HEK293 (cell line): ENCODE measurements around the gene TNC.

ENCODE experiments used
- CTCF ChIA-PET: fragments of 350-600 bp; formaldehyde crosslinking; extraction: SDS; loops from one replicate; lab custom pipeline; 2021; ENCODE audit warnings: antibody characterized with exemption; lab: Yijun Ruan, JAX
- POLR2A ChIA-PET: fragments of 300-600 bp; formaldehyde crosslinking; extraction: SDS; loops from one replicate; lab custom pipeline; 2020; ENCODE audit warnings: antibody characterized with exemption, inconsistent platforms; lab: Yijun Ruan, JAX
- H3K27ac ChIP-seq: fragments of 200-500 bp; sonication (Bioruptor generic); 2 replicates; pipeline ENCODE4 v1.5.1; 2014; ENCODE audit warnings: low read depth, low read length, control low read depth, inconsistent platforms; ENCODE audit errors: extremely low read depth
- H3K36me3 ChIP-seq, 2 experiments: fragments of 200-500 bp in 1 of 2; sonication (Bioruptor generic) in 1 of 2; 1 replicate in 1 of 2; 2 replicates in 1 of 2; pipeline ENCODE4 v1.5.1; 2014 to 2017; ENCODE audit warnings: inconsistent platforms in 2 of 2, low read length in 2 of 2; ENCODE audit not compliant: control insufficient read depth in 2 of 2, insufficient read depth in 1 of 2
- H3K4me1 ChIP-seq: fragments of 200-500 bp; sonication (Bioruptor generic); 2 replicates; pipeline ENCODE4 v1.5.1; 2014; ENCODE audit warnings: mild to moderate bottlenecking, low read length, inconsistent platforms; ENCODE audit not compliant: control insufficient read depth, insufficient read depth
- H3K4me3 ChIP-seq: 2 replicates; pipeline ENCODE4 v1.5.1; 2011; ENCODE audit warnings: low read depth, mild to moderate bottlenecking, control low read depth, low read length, moderate library complexity
- H3K9me3 ChIP-seq: fragments of 200-500 bp; sonication (Bioruptor generic); 2 replicates; pipeline ENCODE4 v1.5.1; 2014; ENCODE audit warnings: low read depth, low read length, inconsistent platforms; ENCODE audit not compliant: control insufficient read depth, insufficient read depth
- MZF1 ChIP-seq: fragments of 450-650 bp; formaldehyde crosslinking; IDR thresholded peaks from 2 replicates; pipeline ENCODE4 v1.5.1; 2017; ENCODE audit warnings: missing biosample characterization, missing genetic modification characterization, borderline replicate concordance
- SCRT1 ChIP-seq: fragments of 450-650 bp; formaldehyde crosslinking; IDR thresholded peaks from 2 replicates; pipeline ENCODE4 v1.5.1; 2016; ENCODE audit warnings: missing biosample characterization, missing genetic modification characterization, borderline replicate concordance
- SCRT2 ChIP-seq: fragments of 450-650 bp; formaldehyde crosslinking; IDR thresholded peaks from 2 replicates; pipeline ENCODE4 v1.5.1; 2016; ENCODE audit warnings: missing biosample characterization, missing genetic modification characterization
- SP7 ChIP-seq: fragments of 450-650 bp; formaldehyde crosslinking; IDR thresholded peaks from 2 replicates; pipeline ENCODE4 v1.5.1; 2016; ENCODE audit warnings: missing biosample characterization, missing genetic modification characterization
- YY2 ChIP-seq: fragments of 450-650 bp; formaldehyde crosslinking; IDR thresholded peaks from 2 replicates; pipeline ENCODE4 v1.5.1; 2016; ENCODE audit warnings: missing biosample characterization, missing genetic modification characterization
- ZBTB21 ChIP-seq: fragments of 450-650 bp; formaldehyde crosslinking; IDR thresholded peaks from 2 replicates; pipeline ENCODE4 v1.5.1; 2017; ENCODE audit warnings: missing biosample characterization, missing genetic modification characterization
- ZBTB8A ChIP-seq: fragments of 450-650 bp; formaldehyde crosslinking; IDR thresholded peaks from 2 replicates; pipeline ENCODE4 v1.5.1; 2016; ENCODE audit warnings: missing biosample characterization, missing genetic modification characterization
- ZFP37 ChIP-seq: fragments of 450-650 bp; formaldehyde crosslinking; IDR thresholded peaks from 2 replicates; pipeline ENCODE4 v1.5.1; 2016; ENCODE audit warnings: missing biosample characterization, missing genetic modification characterization
- ZNF19 ChIP-seq: fragments of 450-650 bp; formaldehyde crosslinking; IDR thresholded peaks from 2 replicates; pipeline ENCODE4; 2016; ENCODE audit warnings: missing biosample characterization, missing genetic modification characterization, low read depth
- ZNF221 ChIP-seq: fragments of 450-650 bp; formaldehyde crosslinking; IDR thresholded peaks from 2 replicates; pipeline ENCODE4 v1.5.1; 2017; ENCODE audit warnings: missing biosample characterization, missing genetic modification characterization, borderline replicate concordance
- ZNF239 ChIP-seq: fragments of 450-650 bp; formaldehyde crosslinking; IDR thresholded peaks from 2 replicates; pipeline ENCODE4 v1.5.1; 2016; ENCODE audit warnings: missing biosample characterization, missing genetic modification characterization
- ZNF248 ChIP-seq: fragments of 450-650 bp; formaldehyde crosslinking; IDR thresholded peaks from 2 replicates; pipeline ENCODE4 v1.5.1; 2017; ENCODE audit warnings: missing biosample characterization, missing genetic modification characterization
- ZNF366 ChIP-seq: fragments of 450-650 bp; formaldehyde crosslinking; conservative IDR thresholded peaks from 2 replicates; pipeline ENCODE4 v1.5.1; 2016; ENCODE audit warnings: missing biosample characterization, missing genetic modification characterization
- ZNF404 ChIP-seq: fragments of 450-650 bp; formaldehyde crosslinking; IDR thresholded peaks from 2 replicates; pipeline ENCODE4 v1.5.1; 2017; ENCODE audit warnings: missing biosample characterization, missing genetic modification characterization
- ZNF433 ChIP-seq: fragments of 450-650 bp; formaldehyde crosslinking; IDR thresholded peaks from 2 replicates; pipeline ENCODE4 v1.5.1; 2016; ENCODE audit warnings: missing biosample characterization, missing genetic modification characterization, low read depth
- ZNF510 ChIP-seq: fragments of 450-650 bp; formaldehyde crosslinking; IDR thresholded peaks from 2 replicates; pipeline ENCODE4 v1.5.1; 2018; ENCODE audit warnings: mild to moderate bottlenecking, missing genetic modification characterization, missing biosample characterization; ENCODE audit not compliant: insufficient replicate concordance
- ZNF621 ChIP-seq: fragments of 450-650 bp; formaldehyde crosslinking; IDR thresholded peaks from 2 replicates; pipeline ENCODE4 v1.5.1; 2017; ENCODE audit warnings: missing biosample characterization, missing genetic modification characterization
- ZNF670 ChIP-seq: fragments of 450-650 bp; formaldehyde crosslinking; IDR thresholded peaks from 2 replicates; pipeline ENCODE4 v1.5.1; 2016; ENCODE audit warnings: missing biosample characterization, missing genetic modification characterization, low read depth
- ZNF707 ChIP-seq: fragments of 450-650 bp; formaldehyde crosslinking; IDR thresholded peaks from 2 replicates; pipeline ENCODE4 v1.5.1; 2016; ENCODE audit warnings: missing biosample characterization, missing genetic modification characterization
- ZNF843 ChIP-seq: fragments of 450-650 bp; formaldehyde crosslinking; IDR thresholded peaks from 2 replicates; pipeline ENCODE4 v1.5.1; 2016; ENCODE audit warnings: missing biosample characterization, missing genetic modification characterization
- ZSCAN23 ChIP-seq: fragments of 450-650 bp; formaldehyde crosslinking; IDR thresholded peaks from 2 replicates; pipeline ENCODE4 v1.5.1; 2016; ENCODE audit warnings: missing biosample characterization, missing genetic modification characterization
- ZSCAN30 ChIP-seq: fragments of 450-650 bp; IDR thresholded peaks from 2 replicates; pipeline ENCODE4 v1.5.1; 2018; ENCODE audit warnings: missing biosample characterization, mild to moderate bottlenecking, missing genetic modification characterization, moderate library complexity
- TF ChIP-seq, protein P1 (sequence below): fragments of 450-650 bp; formaldehyde crosslinking; IDR thresholded peaks from 2 replicates; pipeline ENCODE4 v1.5.1; 2017; ENCODE audit warnings: missing biosample characterization, missing genetic modification characterization
- TF ChIP-seq, protein P2 (sequence below): fragments of 450-650 bp; formaldehyde crosslinking; IDR thresholded peaks from 2 replicates; pipeline ENCODE4; 2016; ENCODE audit warnings: missing biosample characterization, missing genetic modification characterization
- TF ChIP-seq, protein P3 (sequence below): fragments of 450-650 bp; formaldehyde crosslinking; IDR thresholded peaks from 2 replicates; pipeline ENCODE4 v1.5.1; 2016; ENCODE audit warnings: missing biosample characterization, missing genetic modification characterization, low read depth
- TF ChIP-seq, protein P4 (sequence below): fragments of 450-650 bp; IDR thresholded peaks from 2 replicates; pipeline ENCODE4 v1.5.1; 2018; ENCODE audit warnings: missing biosample characterization, missing genetic modification characterization

The TNC gene

DNA sequence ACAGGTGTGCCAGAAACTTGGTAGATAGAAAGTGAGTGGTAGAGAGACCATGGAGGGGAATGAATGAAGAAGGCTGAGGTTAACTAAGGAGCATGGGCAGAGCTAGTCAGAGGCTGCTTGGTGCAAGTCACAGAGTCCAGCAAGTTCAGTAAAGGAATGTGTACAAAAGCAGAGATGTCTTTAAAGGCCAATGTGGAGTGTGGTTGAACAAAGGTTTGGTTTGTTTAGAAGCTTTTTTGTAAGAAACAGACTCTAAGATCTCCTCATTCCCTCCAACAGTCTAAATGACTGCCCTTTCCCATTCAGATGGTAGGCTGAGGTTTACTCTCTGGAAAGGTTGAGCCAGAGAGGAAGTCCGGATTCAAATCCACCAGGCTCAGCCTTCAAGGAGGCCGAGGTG lies 84.2 kb downstream of the TNC start:
- ChIA-PET POLR2A (no interaction called here), CTCF (interaction anchor here (0.6 to 2.1 kb wide), 2 partner anchors 16 to 19 kb away, joined by 3 to 8 read pairs; no protein-coding TSS in a partner anchor)
- Histone ChIP-seq H3K4me3 (no peak overlapping the region), H3K9me3 (no peaks in the 10 kb centered on the region), H3K27ac (no peak overlapping the region), H3K4me1 (no peaks in the 10 kb centered on the region), H3K36me3 (no peaks in the 10 kb centered on the region)
- 0 out of 2 replicates have a peak, but pooled peaks have one; percentile 2 for TF ChIP-seq SCRT1 (tag by site-specific recombination)
- TF ChIP-seq ZNF404: no peak
- TF ChIP-seq, protein P1, sequence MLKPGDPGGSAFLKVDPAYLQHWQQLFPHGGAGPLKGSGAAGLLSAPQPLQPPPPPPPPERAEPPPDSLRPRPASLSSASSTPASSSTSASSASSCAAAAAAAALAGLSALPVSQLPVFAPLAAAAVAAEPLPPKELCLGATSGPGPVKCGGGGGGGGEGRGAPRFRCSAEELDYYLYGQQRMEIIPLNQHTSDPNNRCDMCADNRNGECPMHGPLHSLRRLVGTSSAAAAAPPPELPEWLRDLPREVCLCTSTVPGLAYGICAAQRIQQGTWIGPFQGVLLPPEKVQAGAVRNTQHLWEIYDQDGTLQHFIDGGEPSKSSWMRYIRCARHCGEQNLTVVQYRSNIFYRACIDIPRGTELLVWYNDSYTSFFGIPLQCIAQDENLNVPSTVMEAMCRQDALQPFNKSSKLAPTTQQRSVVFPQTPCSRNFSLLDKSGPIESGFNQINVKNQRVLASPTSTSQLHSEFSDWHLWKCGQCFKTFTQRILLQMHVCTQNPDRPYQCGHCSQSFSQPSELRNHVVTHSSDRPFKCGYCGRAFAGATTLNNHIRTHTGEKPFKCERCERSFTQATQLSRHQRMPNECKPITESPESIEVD: no peak
- TF ChIP-seq SCRT2 (tag by site-specific recombination): peak; percentile 68; the same call in 1 of the 2 replicates
- TF ChIP-seq ZNF239: no peak

DNA sequence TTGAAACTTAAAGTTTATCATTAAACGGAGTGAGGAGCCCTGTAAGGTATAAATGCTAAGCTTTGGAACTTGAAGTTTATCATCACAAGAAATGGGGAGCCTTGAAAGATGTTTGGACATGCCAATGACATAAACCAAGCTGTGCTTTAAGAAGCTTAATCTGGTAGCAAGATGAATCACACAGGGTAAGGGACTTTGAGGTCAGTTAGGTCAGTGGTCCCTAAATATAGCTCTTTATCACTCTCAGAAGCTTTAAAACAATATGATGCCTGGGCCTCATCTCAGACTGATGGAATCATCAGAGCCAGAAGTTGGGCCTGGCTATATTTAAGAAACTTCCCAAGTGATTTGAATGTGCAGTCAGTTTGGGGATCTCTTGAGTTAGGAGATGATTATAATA lies 85.7 kb downstream of the TNC start:
- no peaks in the 10 kb centered on the region for H3K36me3 ChIP-seq
- H3K9me3 ChIP-seq: no peaks in the 10 kb centered on the region
- ChIA-PET POLR2A (interaction anchor here (1.2 kb wide), 1 partner anchor 9 kb away, joined by 3 read pairs; no protein-coding TSS in a partner anchor), CTCF (interaction anchor here (0.6 to 2.1 kb wide), 7 partner anchors 9 to 627 kb away, joined by 3 to 8 read pairs (median 3); no protein-coding TSS in a partner anchor)
- TF ChIP-seq ZNF843 (tag by site-specific recombination) (no peak), ZNF621 (no peak), SP7 (no peak), ZNF248 (no peak), ZBTB21 (no peak), MZF1 (no peak)
- TF ChIP-seq, protein P2, sequence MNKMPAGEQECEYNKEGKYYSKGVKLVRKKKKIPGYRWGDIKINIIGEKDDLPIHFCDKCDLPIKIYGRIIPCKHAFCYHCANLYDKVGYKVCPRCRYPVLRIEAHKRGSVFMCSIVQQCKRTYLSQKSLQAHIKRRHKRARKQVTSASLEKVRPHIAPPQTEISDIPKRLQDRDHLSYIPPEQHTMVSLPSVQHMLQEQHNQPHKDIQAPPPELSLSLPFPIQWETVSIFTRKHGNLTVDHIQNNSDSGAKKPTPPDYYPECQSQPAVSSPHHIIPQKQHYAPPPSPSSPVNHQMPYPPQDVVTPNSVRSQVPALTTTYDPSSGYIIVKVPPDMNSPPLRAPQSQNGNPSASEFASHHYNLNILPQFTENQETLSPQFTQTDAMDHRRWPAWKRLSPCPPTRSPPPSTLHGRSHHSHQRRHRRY (tag by site-specific recombination): no peak
- no peak overlapping the region for H3K27ac ChIP-seq
- no peaks in the 10 kb centered on the region for H3K4me1 ChIP-seq
- no peak overlapping the region for H3K4me3 ChIP-seq

- CTCF ChIA-PET: no interaction called here
- POLR2A ChIA-PET: no interaction called here
Observed at GRCh38 chr9:115030006-115030405, 88.0 kb downstream of the TNC start.

More at GRCh38 chr9:115030006-115030405, 88.0 kb downstream of the TNC start:
- H3K9me3 ChIP-seq: no peaks in the 10 kb centered on the region
- H3K36me3 ChIP-seq: no peaks in the 10 kb centered on the region
- H3K27ac ChIP-seq: no peak overlapping the region
- no peaks in the 10 kb centered on the region for H3K4me1 ChIP-seq
- TF ChIP-seq, protein P3, sequence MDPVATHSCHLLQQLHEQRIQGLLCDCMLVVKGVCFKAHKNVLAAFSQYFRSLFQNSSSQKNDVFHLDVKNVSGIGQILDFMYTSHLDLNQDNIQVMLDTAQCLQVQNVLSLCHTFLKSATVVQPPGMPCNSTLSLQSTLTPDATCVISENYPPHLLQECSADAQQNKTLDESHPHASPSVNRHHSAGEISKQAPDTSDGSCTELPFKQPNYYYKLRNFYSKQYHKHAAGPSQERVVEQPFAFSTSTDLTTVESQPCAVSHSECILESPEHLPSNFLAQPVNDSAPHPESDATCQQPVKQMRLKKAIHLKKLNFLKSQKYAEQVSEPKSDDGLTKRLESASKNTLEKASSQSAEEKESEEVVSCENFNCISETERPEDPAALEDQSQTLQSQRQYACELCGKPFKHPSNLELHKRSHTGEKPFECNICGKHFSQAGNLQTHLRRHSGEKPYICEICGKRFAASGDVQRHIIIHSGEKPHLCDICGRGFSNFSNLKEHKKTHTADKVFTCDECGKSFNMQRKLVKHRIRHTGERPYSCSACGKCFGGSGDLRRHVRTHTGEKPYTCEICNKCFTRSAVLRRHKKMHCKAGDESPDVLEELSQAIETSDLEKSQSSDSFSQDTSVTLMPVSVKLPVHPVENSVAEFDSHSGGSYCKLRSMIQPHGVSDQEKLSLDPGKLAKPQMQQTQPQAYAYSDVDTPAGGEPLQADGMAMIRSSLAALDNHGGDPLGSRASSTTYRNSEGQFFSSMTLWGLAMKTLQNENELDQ (tag by site-specific recombination): no peak
- TF ChIP-seq ZSCAN23 (tag by site-specific recombination) (no peak), ZBTB8A (tag by site-specific recombination) (no peak), ZFP37 (tag by site-specific recombination) (no peak), ZNF510 (tag by site-specific recombination) (no peak), ZSCAN30 (tag by site-specific recombination) (no peak), ZNF670 (tag by site-specific recombination) (no peak), ZNF221 (tag by site-specific recombination) (no peak), YY2 (tag by site-specific recombination) (no peak), ZNF19 (tag by site-specific recombination) (no peak), ZNF707 (tag by site-specific recombination) (no peak), ZNF366 (tag by site-specific recombination) (no peak), ZNF433 (no peak)
- TF ChIP-seq, protein P4, sequence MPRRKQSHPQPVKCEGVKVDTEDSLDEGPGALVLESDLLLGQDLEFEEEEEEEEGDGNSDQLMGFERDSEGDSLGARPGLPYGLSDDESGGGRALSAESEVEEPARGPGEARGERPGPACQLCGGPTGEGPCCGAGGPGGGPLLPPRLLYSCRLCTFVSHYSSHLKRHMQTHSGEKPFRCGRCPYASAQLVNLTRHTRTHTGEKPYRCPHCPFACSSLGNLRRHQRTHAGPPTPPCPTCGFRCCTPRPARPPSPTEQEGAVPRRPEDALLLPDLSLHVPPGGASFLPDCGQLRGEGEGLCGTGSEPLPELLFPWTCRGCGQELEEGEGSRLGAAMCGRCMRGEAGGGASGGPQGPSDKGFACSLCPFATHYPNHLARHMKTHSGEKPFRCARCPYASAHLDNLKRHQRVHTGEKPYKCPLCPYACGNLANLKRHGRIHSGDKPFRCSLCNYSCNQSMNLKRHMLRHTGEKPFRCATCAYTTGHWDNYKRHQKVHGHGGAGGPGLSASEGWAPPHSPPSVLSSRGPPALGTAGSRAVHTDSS (tag by site-specific recombination): no peak
- no peak overlapping the region for H3K4me3 ChIP-seq
